ENCODE measurements around the gene INPP5J. TPM values are rescaled to one million over a fixed set of nuclear protein-coding genes. Genes with fewer than 3 reads are reported as not detected.
A peak's percentile ranks its signal among the peaks of the same experiment; 100 is the strongest.

INPP5J gene
- total and polyA plus RNA-seq, 5 donors from 2014 or later: 0.47 TPM; not detected in 4

DNA sequence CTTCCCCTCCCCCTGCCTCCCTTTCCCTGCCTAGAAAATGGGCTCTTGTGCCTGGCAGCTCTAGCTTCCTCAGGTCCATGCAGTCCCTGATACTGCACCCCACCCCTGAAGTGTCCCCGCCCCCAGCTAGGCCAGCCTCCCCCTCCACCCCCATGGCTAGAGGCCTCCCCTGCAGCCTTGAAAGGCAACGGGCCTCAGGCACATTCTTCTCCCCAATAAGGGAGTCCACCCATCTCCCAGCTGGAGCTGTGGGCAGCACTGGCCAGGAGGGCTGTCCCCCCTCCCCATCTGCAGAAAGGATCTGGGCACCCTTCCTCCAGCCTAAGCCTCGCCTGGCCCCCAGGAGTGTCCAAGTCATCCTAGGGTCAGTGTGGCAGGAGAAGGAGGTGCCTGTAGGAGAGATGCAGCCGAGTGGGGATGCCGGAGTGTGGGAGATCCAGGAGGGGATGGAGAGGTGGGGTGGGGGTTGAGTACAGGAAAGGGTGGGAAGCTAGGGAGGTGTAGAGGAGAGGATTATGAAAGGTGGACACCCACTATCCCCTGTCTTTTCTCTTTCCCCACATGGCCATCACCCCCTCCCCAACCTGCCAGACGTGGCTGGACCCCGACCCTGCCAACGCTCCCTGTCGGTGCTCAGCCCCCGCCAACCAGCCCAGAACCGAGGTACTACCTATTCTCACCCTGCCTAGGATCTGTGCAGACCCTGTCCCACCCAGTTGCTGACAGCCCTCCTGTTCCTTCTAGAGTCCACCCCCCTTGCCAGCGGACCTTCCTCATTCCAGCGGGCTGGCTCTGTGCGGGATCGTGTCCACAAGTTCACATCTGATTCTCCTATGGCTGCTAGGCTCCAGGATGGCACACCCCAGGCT is 32.3 kb upstream of the INPP5J start:
- H3K27ac ChIP-seq (ENCODE audit: insufficient read depth, low read length, poor library complexity, severe bottlenecking): no peak overlapping the region
- no peaks in the 10 kb centered on the region for H3K36me3 ChIP-seq (ENCODE audit: control insufficient read depth, insufficient read depth, low read length)
- no peak overlapping the region for H3K4me3 ChIP-seq (ENCODE audit: low read depth, low read length)
- H3K9me3 ChIP-seq (ENCODE audit: control insufficient read depth in 2 of 2, low read length in 2 of 2): no peaks in the 10 kb centered on the region
- no peaks in the 10 kb centered on the region for H3K27me3 Mint-ChIP-seq
- no peaks in the 10 kb centered on the region for H3K4me1 Mint-ChIP-seq
- H3K27ac Mint-ChIP-seq: no peak overlapping the region
- H3K9me3 Mint-ChIP-seq: no peaks in the 10 kb centered on the region
- H3K36me3 Mint-ChIP-seq: no peaks in the 10 kb centered on the region
- H3K4me3 Mint-ChIP-seq: no peak overlapping the region
- H3K27me3 ChIP-seq (ENCODE audit: control insufficient read depth, insufficient read depth, low read length): no peaks in the 10 kb centered on the region
- DNase-seq (no peak), ATAC-seq (ENCODE audit: low read depth in 2 of 2) (no peak)
- peaks cover 2% of the 10 kb centered on the region for H3K4me1 ChIP-seq (ENCODE audit: control insufficient read depth, insufficient read depth, low read length, poor library complexity, severe bottlenecking)

DNA sequence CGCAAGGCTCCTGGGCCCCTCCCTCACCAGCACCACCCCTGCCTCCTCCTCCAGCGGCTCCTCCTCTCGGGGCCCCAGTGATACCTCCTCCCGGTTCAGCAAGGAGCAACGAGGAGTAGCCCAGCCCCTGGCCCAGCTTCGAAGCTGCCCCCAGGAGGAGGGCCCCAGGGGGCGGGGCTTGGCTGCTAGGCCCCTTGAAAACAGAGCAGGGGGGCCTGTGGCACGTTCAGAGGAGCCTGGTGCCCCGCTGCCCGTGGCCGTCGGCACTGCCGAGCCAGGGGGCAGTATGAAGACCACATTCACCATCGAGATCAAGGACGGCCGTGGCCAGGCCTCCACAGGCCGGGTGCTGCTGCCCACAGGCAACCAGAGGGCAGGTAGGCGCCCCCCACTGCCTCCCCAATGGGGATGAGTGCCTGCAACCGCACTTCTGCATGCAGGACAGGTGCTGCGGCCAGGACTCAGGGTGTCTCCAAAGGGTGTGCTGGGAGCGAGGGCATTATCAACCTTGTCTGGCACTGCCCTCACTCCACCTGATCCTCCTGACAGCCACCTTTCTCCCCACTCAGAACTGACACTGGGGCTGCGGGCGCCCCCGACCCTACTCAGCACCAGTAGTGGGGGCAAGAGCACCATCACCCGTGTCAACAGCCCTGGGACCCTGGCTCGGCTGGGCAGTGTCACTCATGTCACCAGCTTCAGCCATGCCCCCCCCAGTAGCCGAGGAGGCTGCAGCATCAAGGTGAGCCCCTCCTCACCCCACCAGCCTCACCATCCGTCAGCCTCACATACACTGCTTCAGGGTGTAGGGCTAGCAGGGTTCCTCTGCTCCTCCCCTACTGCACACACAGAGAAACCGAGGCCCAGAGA is 31.4 kb upstream of the INPP5J start:
- no peak for DNase-seq
- no peak overlapping the region for H3K27ac ChIP-seq (ENCODE audit: insufficient read depth, low read length, poor library complexity, severe bottlenecking)

DNA sequence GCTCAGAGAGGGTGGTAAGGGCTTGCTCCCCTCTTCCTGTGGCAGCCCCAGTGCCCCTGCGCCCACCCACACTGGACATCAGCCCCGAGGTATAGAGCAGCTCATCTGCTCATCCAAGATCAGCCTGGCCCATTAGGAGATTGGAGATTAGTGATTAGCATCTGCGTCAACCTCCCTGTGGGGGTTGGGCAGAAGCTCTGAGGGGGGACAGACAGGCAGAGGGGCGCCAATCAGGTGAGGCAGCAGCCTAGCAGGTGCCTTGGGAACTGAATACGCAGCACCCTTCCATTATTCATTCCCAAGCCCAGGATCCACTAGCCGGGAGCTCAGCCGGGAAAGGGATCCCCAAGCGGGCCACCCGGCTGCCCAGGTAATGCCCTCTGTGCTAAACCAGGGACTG is 30.6 kb upstream of the INPP5J start:
- H3K4me3 Mint-ChIP-seq: no peak overlapping the region
- H3K27ac Mint-ChIP-seq: no peak overlapping the region
- H3K27me3 ChIP-seq (ENCODE audit: control insufficient read depth, insufficient read depth, low read length): no peaks in the 10 kb centered on the region
- H3K4me3 ChIP-seq (ENCODE audit: low read depth, low read length): no peak overlapping the region
- H3K4me1 ChIP-seq (ENCODE audit: control insufficient read depth, insufficient read depth, low read length, poor library complexity, severe bottlenecking): no peaks in the 10 kb centered on the region
- H3K9me3 Mint-ChIP-seq: no peaks in the 10 kb centered on the region
- no peak overlapping the region for H3K27ac ChIP-seq (ENCODE audit: insufficient read depth, low read length, poor library complexity, severe bottlenecking)
- no peak for ATAC-seq (ENCODE audit: low read depth in 2 of 2)
- no peaks in the 10 kb centered on the region for H3K9me3 ChIP-seq (ENCODE audit: control insufficient read depth in 2 of 2, low read length in 2 of 2)
- no peaks in the 10 kb centered on the region for H3K4me1 Mint-ChIP-seq
- H3K36me3 ChIP-seq (ENCODE audit: control insufficient read depth, insufficient read depth, low read length): no peaks in the 10 kb centered on the region
- H3K36me3 Mint-ChIP-seq: peaks cover 5% of the 10 kb centered on the region
- H3K27me3 Mint-ChIP-seq: no peaks in the 10 kb centered on the region
- DNase-seq: no peak

More for the DNA sequence above, 31.4 kb upstream of the INPP5J start:
- Histone ChIP-seq H3K4me3 (ENCODE audit: low read depth, low read length) (no peak overlapping the region), H3K4me1 (ENCODE audit: control insufficient read depth, insufficient read depth, low read length, poor library complexity, severe bottlenecking) (no peaks in the 10 kb centered on the region), H3K27me3 (ENCODE audit: control insufficient read depth, insufficient read depth, low read length) (no peaks in the 10 kb centered on the region), H3K36me3 (ENCODE audit: control insufficient read depth, insufficient read depth, low read length) (no peaks in the 10 kb centered on the region), H3K9me3 (ENCODE audit: control insufficient read depth in 2 of 2, low read length in 2 of 2) (no peaks in the 10 kb centered on the region)
- Mint-ChIP-seq H3K9me3 (no peaks in the 10 kb centered on the region), H3K27ac (no peak overlapping the region), H3K4me1 (no peaks in the 10 kb centered on the region), H3K27me3 (no peaks in the 10 kb centered on the region), H3K36me3 (peaks cover 5% of the 10 kb centered on the region), H3K4me3 (no peak overlapping the region)
- no peak for ATAC-seq (ENCODE audit: low read depth in 2 of 2)

DNA sequence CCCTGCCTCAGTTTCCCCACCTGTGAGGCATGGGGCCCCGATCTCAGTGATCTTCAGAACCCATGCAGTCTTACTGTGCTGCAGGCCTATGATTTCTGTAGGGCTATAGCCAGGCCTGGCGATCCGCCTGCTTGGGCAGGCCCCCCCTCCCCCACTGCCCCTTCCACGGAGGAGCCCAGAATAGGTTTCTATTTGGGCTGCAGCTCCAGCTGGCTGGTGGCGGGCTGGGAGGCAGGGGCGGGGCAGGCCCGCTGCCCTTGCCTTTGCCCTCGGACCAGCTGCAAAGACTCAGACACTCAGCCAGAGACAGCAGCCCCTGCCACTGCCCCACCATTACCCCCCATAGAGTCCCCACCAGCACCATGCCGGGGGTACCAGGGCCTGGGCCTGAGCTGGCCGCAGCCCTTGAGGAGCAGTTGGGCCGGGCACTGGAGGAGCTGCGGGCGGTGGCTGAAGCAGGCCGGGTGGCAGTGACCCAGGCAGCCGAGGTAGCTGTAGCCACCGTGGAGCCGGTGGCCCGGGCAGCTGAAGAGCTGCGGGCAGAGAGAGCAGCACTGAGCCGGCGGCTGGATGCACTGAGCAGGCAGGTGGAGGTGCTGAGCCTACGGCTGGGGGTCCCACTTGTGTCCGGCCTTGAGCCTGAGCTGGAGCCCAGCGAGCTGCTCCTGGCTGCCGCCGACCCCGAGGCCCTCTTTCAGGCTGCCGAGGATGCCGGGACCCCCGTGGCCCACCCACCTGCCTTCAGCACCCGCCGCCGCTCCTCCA is 29.5 kb upstream of the INPP5J start:
- H3K36me3 ChIP-seq (ENCODE audit: control insufficient read depth, insufficient read depth, low read length): no peaks in the 10 kb centered on the region
- no peaks in the 10 kb centered on the region for H3K9me3 ChIP-seq (ENCODE audit: control insufficient read depth in 2 of 2, low read length in 2 of 2)
- H3K4me3 Mint-ChIP-seq: no peak overlapping the region
- no peak for DNase-seq
- H3K27ac Mint-ChIP-seq: no peak overlapping the region
- H3K4me1 ChIP-seq (ENCODE audit: control insufficient read depth, insufficient read depth, low read length, poor library complexity, severe bottlenecking): no peaks in the 10 kb centered on the region
- peaks cover 5% of the 10 kb centered on the region for H3K36me3 Mint-ChIP-seq
- H3K4me3 ChIP-seq (ENCODE audit: low read depth, low read length): no peak overlapping the region
- H3K4me1 Mint-ChIP-seq: no peaks in the 10 kb centered on the region
- no peak for ATAC-seq (ENCODE audit: low read depth in 2 of 2)
- no peak overlapping the region for H3K27ac ChIP-seq (ENCODE audit: insufficient read depth, low read length, poor library complexity, severe bottlenecking)
- H3K27me3 Mint-ChIP-seq: no peaks in the 10 kb centered on the region
- no peaks in the 10 kb centered on the region for H3K27me3 ChIP-seq (ENCODE audit: control insufficient read depth, insufficient read depth, low read length)
- no peaks in the 10 kb centered on the region for H3K9me3 Mint-ChIP-seq

DNA sequence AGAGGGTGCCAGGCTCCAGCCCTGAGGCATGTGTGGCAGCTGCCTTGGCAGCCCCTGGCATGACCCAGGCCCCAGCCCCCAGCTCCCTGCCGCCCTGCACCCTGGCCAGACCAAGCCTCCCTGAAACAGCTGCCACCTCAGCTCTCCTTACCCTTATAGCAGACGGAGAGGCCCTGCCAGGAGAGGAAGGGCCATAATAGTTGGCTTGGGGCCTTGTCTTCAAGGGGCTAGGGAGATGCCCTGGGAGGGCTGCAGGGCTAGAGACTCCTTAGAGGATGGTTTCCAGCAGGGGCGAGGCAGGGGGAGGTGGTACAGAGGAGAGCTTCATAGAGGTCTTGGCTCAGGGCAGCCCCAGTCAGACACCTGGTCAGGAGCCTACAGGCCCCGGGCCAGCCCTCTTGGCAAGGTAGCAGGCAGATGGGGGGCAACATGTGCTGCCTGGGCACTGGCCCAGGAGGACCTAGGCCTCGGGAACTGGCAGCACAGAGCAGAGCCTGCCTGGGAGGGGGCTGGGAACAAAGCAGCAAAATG is 28.7 kb upstream of the INPP5J start:
- DNase-seq (no peak), ATAC-seq (ENCODE audit: low read depth in 2 of 2) (no peak)
- H3K27me3 Mint-ChIP-seq: no peaks in the 10 kb centered on the region

DNA sequence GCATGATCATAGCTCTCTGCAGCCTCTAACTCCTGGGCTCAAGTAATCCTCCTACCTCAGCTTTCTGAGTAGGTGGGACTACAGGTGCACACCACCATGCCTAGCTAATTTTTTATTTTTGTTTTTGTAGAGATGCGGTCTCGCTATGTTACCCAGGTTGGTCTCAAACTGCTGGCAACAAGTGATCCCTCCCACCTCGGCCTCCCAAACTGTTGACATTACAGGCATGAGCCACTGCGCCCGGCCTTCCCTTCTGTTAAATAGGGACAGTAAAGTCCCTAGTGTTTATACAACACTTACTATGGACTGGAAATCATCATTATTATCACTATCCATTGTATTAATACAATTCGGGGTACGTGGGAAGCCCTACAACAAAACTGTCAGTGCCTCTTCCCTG is 28.0 kb upstream of the INPP5J start:
- peaks cover 5% of the 10 kb centered on the region for H3K36me3 Mint-ChIP-seq
- H3K9me3 Mint-ChIP-seq: no peaks in the 10 kb centered on the region
- Histone ChIP-seq H3K27ac (ENCODE audit: insufficient read depth, low read length, poor library complexity, severe bottlenecking) (no peak overlapping the region), H3K9me3 (ENCODE audit: control insufficient read depth in 2 of 2, low read length in 2 of 2) (no peaks in the 10 kb centered on the region), H3K4me3 (ENCODE audit: low read depth, low read length) (no peak overlapping the region), H3K27me3 (ENCODE audit: control insufficient read depth, insufficient read depth, low read length) (no peaks in the 10 kb centered on the region), H3K4me1 (ENCODE audit: control insufficient read depth, insufficient read depth, low read length, poor library complexity, severe bottlenecking) (no peaks in the 10 kb centered on the region), H3K36me3 (ENCODE audit: control insufficient read depth, insufficient read depth, low read length) (no peaks in the 10 kb centered on the region)
- DNase-seq: no peak
- no peak for ATAC-seq (ENCODE audit: low read depth in 2 of 2)
- H3K4me1 Mint-ChIP-seq: no peaks in the 10 kb centered on the region
- no peak overlapping the region for H3K27ac Mint-ChIP-seq
- H3K27me3 Mint-ChIP-seq: no peaks in the 10 kb centered on the region
- no peak overlapping the region for H3K4me3 Mint-ChIP-seq

More for the DNA sequence above, 28.7 kb upstream of the INPP5J start:
- no peak overlapping the region for H3K27ac Mint-ChIP-seq
- Histone ChIP-seq H3K4me3 (ENCODE audit: low read depth, low read length) (no peak overlapping the region), H3K36me3 (ENCODE audit: control insufficient read depth, insufficient read depth, low read length) (no peaks in the 10 kb centered on the region), H3K27me3 (ENCODE audit: control insufficient read depth, insufficient read depth, low read length) (no peaks in the 10 kb centered on the region), H3K4me1 (ENCODE audit: control insufficient read depth, insufficient read depth, low read length, poor library complexity, severe bottlenecking) (no peaks in the 10 kb centered on the region), H3K27ac (ENCODE audit: insufficient read depth, low read length, poor library complexity, severe bottlenecking) (no peak overlapping the region), H3K9me3 (ENCODE audit: control insufficient read depth in 2 of 2, low read length in 2 of 2) (no peaks in the 10 kb centered on the region)
- H3K4me3 Mint-ChIP-seq: no peak overlapping the region
- H3K36me3 Mint-ChIP-seq: peaks cover 5% of the 10 kb centered on the region
- H3K4me1 Mint-ChIP-seq: no peaks in the 10 kb centered on the region
- H3K9me3 Mint-ChIP-seq: no peaks in the 10 kb centered on the region

DNA sequence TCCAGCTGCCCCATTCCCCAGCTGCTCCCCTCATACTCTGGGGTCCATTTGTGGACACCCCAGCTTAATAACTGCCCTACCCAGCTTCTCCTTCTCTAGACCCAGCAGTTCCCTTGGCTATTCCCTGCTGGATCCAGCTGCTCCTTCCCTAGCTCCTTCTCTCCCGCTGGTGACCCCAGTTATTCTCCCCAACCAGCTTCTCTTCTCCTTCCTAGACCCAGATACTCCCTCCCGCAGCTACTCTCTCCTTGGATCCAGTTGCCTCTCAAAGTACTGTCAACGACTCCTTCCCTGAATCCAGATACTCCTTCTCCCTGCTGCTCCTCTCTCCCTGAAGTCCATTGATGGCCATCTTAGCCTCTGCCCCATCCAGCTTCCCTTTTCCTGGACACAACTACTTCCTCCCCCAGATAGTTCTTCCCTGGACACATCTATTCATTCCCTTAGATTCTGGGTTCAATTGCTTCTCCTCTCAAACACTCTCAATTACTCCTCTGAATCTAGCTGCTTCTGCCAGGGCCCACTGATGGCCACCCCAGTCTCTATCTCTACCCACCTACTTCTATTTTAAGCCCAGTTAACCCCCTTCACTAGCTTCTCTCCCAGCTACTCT is 27.0 kb upstream of the INPP5J start:
- Mint-ChIP-seq H3K36me3 (peaks cover 5% of the 10 kb centered on the region), H3K27ac (peak overlapping the region in 1 of 3 donors; percentile 75), H3K9me3 (no peaks in the 10 kb centered on the region), H3K4me3 (no peak overlapping the region), H3K4me1 (no peaks in the 10 kb centered on the region), H3K27me3 (no peaks in the 10 kb centered on the region)
- DNase-seq (no peak), ATAC-seq (ENCODE audit: low read depth in 2 of 2) (no peak)
- no peaks in the 10 kb centered on the region for H3K27me3 ChIP-seq (ENCODE audit: control insufficient read depth, insufficient read depth, low read length)
- no peaks in the 10 kb centered on the region for H3K4me1 ChIP-seq (ENCODE audit: control insufficient read depth, insufficient read depth, low read length, poor library complexity, severe bottlenecking)
- no peaks in the 10 kb centered on the region for H3K36me3 ChIP-seq (ENCODE audit: control insufficient read depth, insufficient read depth, low read length)
- H3K27ac ChIP-seq (ENCODE audit: insufficient read depth, low read length, poor library complexity, severe bottlenecking): no peak overlapping the region
- no peak overlapping the region for H3K4me3 ChIP-seq (ENCODE audit: low read depth, low read length)
- no peaks in the 10 kb centered on the region for H3K9me3 ChIP-seq (ENCODE audit: control insufficient read depth in 2 of 2, low read length in 2 of 2)
